Stimulated activated naive CD8-positive, alpha-beta T cell treated with anti-CD3 and anti-CD28 coated beads, Interleukin-15, amount 100 ng/mL, for 72 hours (primary cell): ENCODE measurements around the gene DNAJC21.

Source experiments
- ATAC-seq: fragments of 150-1000 bp; cut with Tn5 transposase; 2 replicates; pipeline ENCODE4 v1.10.0; 2021; ENCODE audit warnings: mild to moderate bottlenecking, moderate library complexity
- DNase-seq, 2 donors: peaks; one replicate each; pipeline ENCODE4 v3.0.0; 2021 to 2022
- H3K27ac Mint-ChIP-seq, 2 donors: one replicate each; pipeline ENCODE4 v1.8.0; 2022; ENCODE audit warnings: mild to moderate bottlenecking in 2 of 2, mixed read lengths in 2 of 2, moderate library complexity in 2 of 2
- H3K27me3 Mint-ChIP-seq: one replicate; pipeline ENCODE4 v1.8.0; 2022; ENCODE audit warnings: mixed read lengths
- H3K4me1 Mint-ChIP-seq: one replicate; pipeline ENCODE4 v1.8.0; 2022; ENCODE audit warnings: mild to moderate bottlenecking, mixed read lengths
- H3K4me3 Mint-ChIP-seq, 2 donors: one replicate each; pipeline ENCODE4 v1.8.0; 2022; ENCODE audit warnings: mild to moderate bottlenecking in 2 of 2, mixed read lengths in 2 of 2, moderate library complexity in 1 of 2
- H3K9me3 Mint-ChIP-seq, 2 donors: one replicate each; pipeline ENCODE4 v1.8.0; 2022; ENCODE audit warnings: mixed read lengths in 2 of 2

The DNAJC21 gene

DNA sequence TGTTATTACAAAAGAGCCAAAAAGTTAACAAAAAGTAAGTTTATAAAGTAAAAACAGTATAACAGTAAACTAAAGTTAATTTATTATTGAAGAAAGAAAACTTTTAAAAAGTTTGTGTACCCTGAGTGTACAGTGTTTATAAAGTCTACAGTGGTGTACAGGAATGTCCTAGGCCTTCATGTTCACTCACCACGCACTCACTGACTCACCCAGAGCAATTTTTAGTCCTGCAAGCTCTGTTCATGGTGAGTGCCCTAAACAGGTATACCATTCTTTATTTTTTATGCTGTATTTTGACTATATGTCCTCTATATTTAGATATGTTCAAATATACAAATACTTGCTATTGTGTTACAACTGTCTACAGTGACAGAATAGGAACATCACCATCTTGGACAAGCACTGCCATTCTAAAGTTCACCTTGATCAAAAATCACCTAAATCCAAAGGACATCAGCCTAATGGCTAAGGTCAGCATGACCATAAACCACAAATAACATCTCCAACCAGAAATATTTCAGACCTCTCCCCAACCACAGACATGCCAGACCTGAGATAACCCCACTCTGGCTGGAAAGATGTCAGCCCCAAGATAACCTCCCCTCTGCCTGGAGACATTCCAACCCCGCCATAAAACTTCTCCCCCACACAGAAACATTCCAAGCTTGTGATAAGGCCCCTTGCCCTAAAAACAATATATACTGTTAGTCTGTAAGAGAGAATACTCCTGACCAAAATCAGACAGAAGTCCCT is 62.3 kb downstream of the DNAJC21 start:
- DNase-seq = no peak
- Mint-ChIP-seq H3K4me1 (no peaks in the 10 kb centered on the region), H3K9me3 (peaks cover 6 to 20% of the 10 kb centered on the region in 2 donors), H3K27ac (no peak overlapping the region), H3K4me3 (no peak overlapping the region), H3K27me3 (peaks cover 75% of the 10 kb centered on the region)
- no peak for ATAC-seq

- H3K27me3 Mint-ChIP-seq = peaks cover 56% of the 10 kb centered on the region
- H3K4me3 Mint-ChIP-seq = no peak overlapping the region
- no peaks in the 10 kb centered on the region for H3K9me3 Mint-ChIP-seq
- DNase-seq (no peak), ATAC-seq (no peak)
- H3K4me1 Mint-ChIP-seq = no peaks in the 10 kb centered on the region
- H3K27ac Mint-ChIP-seq = no peak overlapping the region
Observed at GRCh38 chr5:34993951-34994350, 64.6 kb downstream of the DNAJC21 start.

GRCh38 chr5:34996261-34996660 is 66.9 kb downstream of the DNAJC21 start:
- DNase-seq (no peak), ATAC-seq (no peak)
- Mint-ChIP-seq H3K4me3 (no peak overlapping the region), H3K27me3 (peaks cover 54% of the 10 kb centered on the region), H3K27ac (no peak overlapping the region), H3K4me1 (no peaks in the 10 kb centered on the region), H3K9me3 (no peaks in the 10 kb centered on the region)

- H3K9me3 Mint-ChIP-seq = no peaks in the 10 kb centered on the region
- no peak overlapping the region for H3K27ac Mint-ChIP-seq
- DNase-seq = no peak
- no peaks in the 10 kb centered on the region for H3K4me1 Mint-ChIP-seq
- H3K27me3 Mint-ChIP-seq = peaks cover 55% of the 10 kb centered on the region
- no peak for ATAC-seq
- no peak overlapping the region for H3K4me3 Mint-ChIP-seq
Observed at GRCh38 chr5:34998058-34998789, 68.9 kb downstream of the DNAJC21 start.

DNA sequence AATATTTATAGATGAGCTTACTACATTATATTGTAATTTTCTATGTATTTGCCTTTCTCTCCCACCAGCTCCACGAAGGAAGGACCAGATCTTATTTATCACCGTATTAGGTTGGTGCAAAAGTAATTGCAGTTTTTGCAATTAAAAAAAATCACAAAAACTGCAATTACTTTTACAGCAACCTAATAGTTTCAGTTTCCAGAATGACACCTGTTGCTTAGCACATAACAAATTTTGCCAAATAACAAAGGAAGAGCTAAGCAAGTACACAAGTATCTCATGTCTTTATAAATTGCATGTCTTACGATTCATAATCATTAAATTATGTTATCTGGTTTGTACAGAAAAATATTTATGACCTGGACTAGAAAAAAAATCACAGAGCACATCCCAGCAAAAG is 72.5 kb downstream of the DNAJC21 start:
- Mint-ChIP-seq H3K27ac (no peak overlapping the region), H3K9me3 (no peaks in the 10 kb centered on the region), H3K4me1 (no peaks in the 10 kb centered on the region), H3K27me3 (peaks cover 46% of the 10 kb centered on the region), H3K4me3 (no peak overlapping the region)
- no peak for DNase-seq
- no peak for ATAC-seq

DNA sequence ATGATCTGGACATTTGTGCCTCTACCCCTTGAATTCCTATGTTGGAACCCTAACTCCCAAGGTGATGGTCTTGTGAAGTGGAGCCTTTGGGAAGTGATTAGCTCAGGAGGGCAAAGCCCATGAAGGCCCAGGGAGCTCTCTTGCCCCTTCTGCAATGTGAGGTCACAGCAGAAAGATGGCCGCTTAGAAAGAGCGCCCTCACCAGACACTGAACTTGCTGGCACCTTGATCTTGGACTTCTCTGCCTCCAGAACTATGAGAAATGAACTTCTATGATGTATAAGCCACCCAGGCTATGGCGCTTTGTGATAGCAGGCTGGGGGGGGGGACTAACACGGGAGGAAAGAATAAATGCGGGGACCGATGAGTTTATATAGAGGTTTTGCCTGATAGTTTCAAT is 73.1 kb downstream of the DNAJC21 start:
- ATAC-seq = no peak
- H3K9me3 Mint-ChIP-seq = no peaks in the 10 kb centered on the region
- no peak for DNase-seq
- H3K27ac Mint-ChIP-seq = no peak overlapping the region
- H3K4me1 Mint-ChIP-seq = no peaks in the 10 kb centered on the region
- H3K27me3 Mint-ChIP-seq = peaks cover 44% of the 10 kb centered on the region
- H3K4me3 Mint-ChIP-seq = no peak overlapping the region

GRCh38 chr5:35003018-35003957 is 73.9 kb downstream of the DNAJC21 start:
- Mint-ChIP-seq H3K9me3 (no peaks in the 10 kb centered on the region), H3K4me1 (no peaks in the 10 kb centered on the region), H3K4me3 (no peak overlapping the region), H3K27me3 (peaks cover 44% of the 10 kb centered on the region), H3K27ac (no peak overlapping the region)
- ATAC-seq (peak; percentile 70), DNase-seq (peak; percentile 58 to 70)

GRCh38 chr5:35004200-35004599 is 74.8 kb downstream of the DNAJC21 start:
- Mint-ChIP-seq H3K27me3 (peaks cover 42% of the 10 kb centered on the region), H3K4me1 (no peaks in the 10 kb centered on the region), H3K9me3 (no peaks in the 10 kb centered on the region), H3K27ac (no peak overlapping the region), H3K4me3 (no peak overlapping the region)
- ATAC-seq (no peak), DNase-seq (no peak)

DNA sequence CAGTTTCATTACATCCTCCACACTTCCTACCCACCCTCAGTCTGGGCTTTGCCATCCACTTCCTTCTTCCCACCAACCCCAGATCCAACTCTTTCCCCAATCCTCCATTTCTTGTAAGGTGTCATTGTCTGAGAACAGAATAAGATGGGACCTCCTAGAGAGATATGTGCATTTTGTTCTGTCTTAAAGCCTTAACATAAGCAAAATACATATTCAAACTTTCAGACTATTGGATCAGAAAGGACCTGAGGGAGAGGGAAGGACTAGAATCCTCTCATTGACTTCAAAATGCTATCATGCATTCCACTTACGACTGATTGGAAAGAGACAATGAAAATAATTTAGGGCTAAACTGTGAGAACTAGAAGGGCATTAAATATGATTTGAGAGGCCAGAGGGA is 75.4 kb downstream of the DNAJC21 start:
- Mint-ChIP-seq H3K27ac (no peak overlapping the region), H3K4me3 (no peak overlapping the region), H3K27me3 (peaks cover 40% of the 10 kb centered on the region), H3K9me3 (no peaks in the 10 kb centered on the region), H3K4me1 (no peaks in the 10 kb centered on the region)
- DNase-seq (no peak), ATAC-seq (no peak)
